Naive thymus-derived CD4-positive, alpha-beta T cell (primary cell): ENCODE measurements around the gene TCP11L1. TPM values are rescaled to one million over a fixed set of nuclear protein-coding genes. Genes with fewer than 3 reads are reported as not detected.
"Not testable (repeated sequence)": the region's sequence is repeated elsewhere in the genome, so short reads cannot be mapped to it uniquely, and the experiment has no call there.

Experiments used
- ATAC-seq: fragments of 150-1000 bp; cut with Tn5 transposase; 2 replicates; pipeline ENCODE4 v1.10.0; 2021; ENCODE audit warnings: mild to moderate bottlenecking, moderate library complexity
- CTCF ChIA-PET: fragments of 350-600 bp; sonication (Branson Sonifier 250); formaldehyde crosslinking; loops from one replicate; lab custom pipeline; 2021; ENCODE audit warnings: antibody characterized with exemption; lab: Charles Lee
- POLR2A ChIA-PET: fragments of 350-600 bp; sonication (Branson Sonifier 250); formaldehyde crosslinking; loops from one replicate; lab custom pipeline; 2021; ENCODE audit warnings: antibody characterized with exemption, inconsistent platforms; lab: Charles Lee
- DNase-seq, 9 donors: peaks; one replicate each; pipeline versions ENCODE4 v3.0.0 to v3.0.0-alpha.2; 2020 to 2022; ENCODE audit warnings: mixed read lengths in 1 of 9
- H3K27ac ChIP-seq: one replicate; pipeline ENCODE4 v1.7.0; 2013; ENCODE audit warnings: mild to moderate bottlenecking, low read depth, low read length, moderate library complexity
- H3K27me3 ChIP-seq, 2 donors: one replicate each; pipeline ENCODE4 v1.7.0; 2013; ENCODE audit warnings: low read length in 2 of 2, mild to moderate bottlenecking in 2 of 2, moderate library complexity in 2 of 2; ENCODE audit not compliant: control insufficient read depth in 2 of 2, insufficient read depth in 2 of 2
- H3K36me3 ChIP-seq, 3 experiments: 1 replicate in 2 of 3; 2 replicates in 1 of 3; pipeline ENCODE4 v1.7.0; 2013; ENCODE audit warnings: low read length in 3 of 3, mild to moderate bottlenecking in 3 of 3, moderate library complexity in 1 of 3; ENCODE audit not compliant: insufficient read depth in 3 of 3, control insufficient read depth in 2 of 3
- H3K4me1 ChIP-seq, 2 donors: one replicate each; pipeline ENCODE4 v1.7.0; 2013; ENCODE audit warnings: low read length in 2 of 2, mild to moderate bottlenecking in 2 of 2, moderate library complexity in 1 of 2; ENCODE audit not compliant: control insufficient read depth in 2 of 2, insufficient read depth in 2 of 2
- H3K4me3 ChIP-seq: 2 replicates; pipeline ENCODE4 v1.7.0; 2013; ENCODE audit warnings: mild to moderate bottlenecking, low read length
- H3K9me3 ChIP-seq, 3 experiments: 1 replicate in 2 of 3; 2 replicates in 1 of 3; pipeline ENCODE4 v1.7.0; 2013; ENCODE audit warnings: low read length in 3 of 3; ENCODE audit not compliant: control insufficient read depth in 2 of 3
- H3K27ac Mint-ChIP-seq, 9 donors: one replicate each; pipeline ENCODE4 v1.8.0; 2020 to 2022; ENCODE audit warnings: mixed read lengths in 9 of 9, mild to moderate bottlenecking in 8 of 9, moderate library complexity in 5 of 9, inconsistent platforms in 2 of 9
- H3K27me3 Mint-ChIP-seq, 5 donors: one replicate each; pipeline ENCODE4 v1.8.0; 2021 to 2022; ENCODE audit warnings: mixed read lengths in 5 of 5, mild to moderate bottlenecking in 1 of 5
- H3K36me3 Mint-ChIP-seq, 5 donors: one replicate each; pipeline ENCODE4 v1.8.0; 2020 to 2022; ENCODE audit warnings: mixed read lengths in 5 of 5, mild to moderate bottlenecking in 3 of 5, inconsistent platforms in 1 of 5
- H3K4me1 Mint-ChIP-seq, 7 donors: one replicate each; pipeline ENCODE4 v1.8.0; 2020 to 2022; ENCODE audit warnings: mixed read lengths in 7 of 7, mild to moderate bottlenecking in 3 of 7, inconsistent platforms in 1 of 7
- H3K4me3 Mint-ChIP-seq, 10 donors: one replicate each; pipeline ENCODE4 v1.8.0; 2020 to 2022; ENCODE audit warnings: mild to moderate bottlenecking in 10 of 10, mixed read lengths in 10 of 10, moderate library complexity in 6 of 10, inconsistent platforms in 2 of 10
- H3K9me3 Mint-ChIP-seq, 11 donors: one replicate each; pipeline ENCODE4 v1.8.0; 2020 to 2022; ENCODE audit warnings: mixed read lengths in 11 of 11, mild to moderate bottlenecking in 4 of 11, inconsistent platforms in 1 of 11, moderate library complexity in 1 of 11
- intact Hi-C, 2 donors: fragments of 100-400 bp; cut with micrococcal nuclease; formaldehyde crosslinking; loops; one replicate each; pipeline ENCODE4 v1.15.1; 2023
- polyA plus RNA-seq, 2 donors: library from polyadenylated mRNA; unstranded; fragments of 300-500 nt; fragmentation: Illumina TruSeq; gene quantifications; one replicate each; pipeline ENCODE4 v1.2.3, GENCODE V29; 2021
- total RNA-seq, 6 experiments: library from RNA in 5 of 6; stranded (reverse) in 5 of 6; gene quantifications; 1 replicate in 5 of 6; 2 replicates in 1 of 6; pipeline ENCODE4 v1.2.3 and lab custom pipeline; 2021 to 2026

Gene TCP11L1
- total and polyA plus RNA-seq, 7 experiments from 2014 or later: 1.8 to 17.1 (median 11.9) TPM

GRCh38 chr11:33109294-33109895 lies 70.0 kb downstream of the TCP11L1 start:
- peaks cover 10 to 17% (median 10%) of the 10 kb centered on the region in 5 donors for H3K36me3 Mint-ChIP-seq
- no peak for ATAC-seq
- no peaks in the 10 kb centered on the region for H3K4me1 Mint-ChIP-seq
- intact Hi-C loops: no loop called here
- H3K4me1 ChIP-seq: no peaks in the 10 kb centered on the region
- no peak overlapping the region for H3K27ac ChIP-seq
- H3K27me3 ChIP-seq: no peaks in the 10 kb centered on the region
- POLR2A ChIA-PET: interaction anchor here (0.5 kb wide), 1 partner anchor 1855 kb away, joined by 3 read pairs; no protein-coding TSS in a partner anchor
- no peak overlapping the region for H3K27ac Mint-ChIP-seq
- H3K9me3 ChIP-seq: no peaks in the 10 kb centered on the region
- no peak overlapping the region for H3K4me3 Mint-ChIP-seq
- H3K9me3 Mint-ChIP-seq: no peaks in the 10 kb centered on the region
- H3K27me3 Mint-ChIP-seq: no peaks in the 10 kb centered on the region
- CTCF ChIA-PET: interaction anchor here (0.5 kb wide), 1 partner anchor 248 kb away, joined by 3 read pairs; no protein-coding TSS in a partner anchor
- no peaks in the 10 kb centered on the region for H3K36me3 ChIP-seq
- no peak overlapping the region for H3K4me3 ChIP-seq
- no peak for DNase-seq

GRCh38 chr11:33110083-33110482 lies 70.7 kb downstream of the TCP11L1 start:
- intact Hi-C loops: no loop called here
- no peaks in the 10 kb centered on the region for H3K9me3 Mint-ChIP-seq
- H3K36me3 ChIP-seq: no peaks in the 10 kb centered on the region
- no peaks in the 10 kb centered on the region for H3K27me3 Mint-ChIP-seq
- no peak overlapping the region for H3K27ac ChIP-seq
- H3K4me1 ChIP-seq: no peaks in the 10 kb centered on the region
- no peaks in the 10 kb centered on the region for H3K4me1 Mint-ChIP-seq
- ATAC-seq (no peak), DNase-seq (no peak)
- peaks cover 7 to 13% (median 10%) of the 10 kb centered on the region in 5 donors for H3K36me3 Mint-ChIP-seq
- POLR2A ChIA-PET: no interaction called here
- no peaks in the 10 kb centered on the region for H3K9me3 ChIP-seq
- no peak overlapping the region for H3K27ac Mint-ChIP-seq
- CTCF ChIA-PET: interaction anchor here (0.5 kb wide), 1 partner anchor 248 kb away, joined by 3 read pairs; no protein-coding TSS in a partner anchor
- no peak overlapping the region for H3K4me3 ChIP-seq
- no peak overlapping the region for H3K4me3 Mint-ChIP-seq
- no peaks in the 10 kb centered on the region for H3K27me3 ChIP-seq

- Mint-ChIP-seq H3K4me3 (no peak overlapping the region), H3K4me1 (no peaks in the 10 kb centered on the region), H3K27ac (peak overlapping the region in 1 of 9 donors; percentile 21), H3K36me3 (peaks cover 0 to 4% (median 0%) of the 10 kb centered on the region in 5 donors), H3K27me3 (no peaks in the 10 kb centered on the region), H3K9me3 (no peaks in the 10 kb centered on the region)
- Histone ChIP-seq H3K36me3 (no peaks in the 10 kb centered on the region), H3K27me3 (no peaks in the 10 kb centered on the region), H3K4me1 (no peaks in the 10 kb centered on the region), H3K4me3 (no peak overlapping the region), H3K9me3 (no peaks in the 10 kb centered on the region), H3K27ac (no peak overlapping the region)
- POLR2A ChIA-PET: no interaction called here
- DNase-seq: no peak
- ATAC-seq: no peak
- CTCF ChIA-PET: no interaction called here
- intact Hi-C loops: no loop called here
Observed at GRCh38 chr11:33116535-33116934, 77.2 kb downstream of the TCP11L1 start.

- H3K4me3 Mint-ChIP-seq, H3K27me3 ChIP-seq, H3K4me1 ChIP-seq, CTCF ChIA-PET, H3K9me3 ChIP-seq, intact Hi-C loops, H3K27ac Mint-ChIP-seq, H3K27me3 Mint-ChIP-seq, DNase-seq, H3K36me3 Mint-ChIP-seq, H3K36me3 ChIP-seq, ATAC-seq, H3K9me3 Mint-ChIP-seq, POLR2A ChIA-PET, H3K27ac ChIP-seq, H3K4me3 ChIP-seq: not testable (repeated sequence)
- H3K4me1 Mint-ChIP-seq: peaks cover 0 to 11% (median 0%) of the 10 kb centered on the region in 7 donors
Observed at GRCh38 chr11:33122696-33123095, 83.3 kb downstream of the TCP11L1 start.

Other genes starting within 250 kb of the TCP11L1 start
- not detected for gene CCDC73, start 244.9 kb upstream of the TCP11L1 start, total RNA-seq
- not detected for gene CCDC73, start 244.9 kb upstream of the TCP11L1 start, polyA plus RNA-seq
- gene PRRG4, start 209.6 kb upstream of the TCP11L1 start, total RNA-seq: 1 to 10 TPM in 1 of 5 experiments, under 1 TPM in 2, not detected in 2; 0.11 to 2.3 (median 0.48) TPM
- gene PRRG4, start 209.6 kb upstream of the TCP11L1 start, polyA plus RNA-seq: not detected
- gene QSER1, start 146.8 kb upstream of the TCP11L1 start, total RNA-seq: 10 to 100 TPM; 11.2 to 16.9 (median 14.7) TPM
- gene QSER1, start 146.8 kb upstream of the TCP11L1 start, polyA plus RNA-seq: 1 to 10 TPM; 1.6 to 2.7 TPM
- 1 to 10 TPM in 4 of 5 experiments, under 1 TPM in 1; 0.65 to 9.6 (median 2.1) TPM for gene DEPDC7, start 23.7 kb upstream of the TCP11L1 start, total RNA-seq
- gene DEPDC7, start 23.7 kb upstream of the TCP11L1 start, polyA plus RNA-seq: 1 to 10 TPM; 3.2 to 3.9 TPM
- gene CSTF3, start 121.9 kb downstream of the TCP11L1 start, total RNA-seq: 10 to 100 TPM; 14.6 to 38.6 (median 28.7) TPM
- 10 to 100 TPM; 17.8 to 23.7 TPM for gene CSTF3, start 121.9 kb downstream of the TCP11L1 start, polyA plus RNA-seq
- 10 to 100 TPM; 41.2 to 92.5 (median 70.8) TPM for gene HIPK3, start 217.8 kb downstream of the TCP11L1 start, total RNA-seq
- 10 to 100 TPM; 24.0 to 36.1 TPM for gene HIPK3, start 217.8 kb downstream of the TCP11L1 start, polyA plus RNA-seq